Measurements from ENCODE around the gene ARRB1.

DNA sequence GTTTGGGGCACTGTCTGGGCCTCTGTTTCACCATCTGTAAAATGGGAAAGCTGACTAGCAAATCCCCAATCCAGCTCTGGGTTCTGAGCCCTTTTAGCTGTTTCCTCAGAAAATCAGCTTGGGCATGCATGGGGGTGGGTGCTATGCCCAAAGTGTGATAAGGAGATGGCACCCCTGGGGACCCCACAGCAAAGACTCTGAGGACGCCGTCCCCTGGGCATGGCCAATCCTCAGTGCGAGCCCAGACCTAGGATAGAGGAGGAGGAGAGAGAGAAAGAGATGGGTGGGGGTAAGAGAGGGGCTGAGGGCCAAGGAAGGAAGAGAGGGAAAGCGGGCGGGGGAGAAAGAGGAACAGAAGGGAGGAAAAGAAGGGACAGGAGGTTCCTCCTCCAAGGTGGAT is 79.1 kb downstream of the ARRB1 start:
- TF ChIP-seq, protein P1, sequence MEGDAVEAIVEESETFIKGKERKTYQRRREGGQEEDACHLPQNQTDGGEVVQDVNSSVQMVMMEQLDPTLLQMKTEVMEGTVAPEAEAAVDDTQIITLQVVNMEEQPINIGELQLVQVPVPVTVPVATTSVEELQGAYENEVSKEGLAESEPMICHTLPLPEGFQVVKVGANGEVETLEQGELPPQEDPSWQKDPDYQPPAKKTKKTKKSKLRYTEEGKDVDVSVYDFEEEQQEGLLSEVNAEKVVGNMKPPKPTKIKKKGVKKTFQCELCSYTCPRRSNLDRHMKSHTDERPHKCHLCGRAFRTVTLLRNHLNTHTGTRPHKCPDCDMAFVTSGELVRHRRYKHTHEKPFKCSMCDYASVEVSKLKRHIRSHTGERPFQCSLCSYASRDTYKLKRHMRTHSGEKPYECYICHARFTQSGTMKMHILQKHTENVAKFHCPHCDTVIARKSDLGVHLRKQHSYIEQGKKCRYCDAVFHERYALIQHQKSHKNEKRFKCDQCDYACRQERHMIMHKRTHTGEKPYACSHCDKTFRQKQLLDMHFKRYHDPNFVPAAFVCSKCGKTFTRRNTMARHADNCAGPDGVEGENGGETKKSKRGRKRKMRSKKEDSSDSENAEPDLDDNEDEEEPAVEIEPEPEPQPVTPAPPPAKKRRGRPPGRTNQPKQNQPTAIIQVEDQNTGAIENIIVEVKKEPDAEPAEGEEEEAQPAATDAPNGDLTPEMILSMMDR (conservative IDR thresholded peaks at IDR 0.05 in 1 of 2, IDR thresholded peaks at IDR 0.05 in 1 of 2; ENCODE audit: extremely low read depth in 1 of 2, insufficient read depth in 1 of 2, low read depth in 1 of 2, low read length in 2 of 2), result no peak
- no peak for TF ChIP-seq EZH2 (IDR thresholded peaks at IDR 0.05; ENCODE audit: borderline replicate concordance, low read length)
